HG03196 (cell line): ENCODE measurements around the gene UVRAG.

Experiments used
- ATAC-seq: cut with Tn5 transposase; IDR thresholded peaks from one replicate; pipeline ENCODE4 v1.9.1; 2021; ENCODE audit not compliant: unreplicated experiment

UVRAG gene

GRCh38 chr11:75783416-75784084 lies 31.5 kb upstream of the UVRAG start:
- ATAC-seq = no peak

GRCh38 chr11:75784085-75784478 lies 30.9 kb upstream of the UVRAG start:
- ATAC-seq = no peak

DNA sequence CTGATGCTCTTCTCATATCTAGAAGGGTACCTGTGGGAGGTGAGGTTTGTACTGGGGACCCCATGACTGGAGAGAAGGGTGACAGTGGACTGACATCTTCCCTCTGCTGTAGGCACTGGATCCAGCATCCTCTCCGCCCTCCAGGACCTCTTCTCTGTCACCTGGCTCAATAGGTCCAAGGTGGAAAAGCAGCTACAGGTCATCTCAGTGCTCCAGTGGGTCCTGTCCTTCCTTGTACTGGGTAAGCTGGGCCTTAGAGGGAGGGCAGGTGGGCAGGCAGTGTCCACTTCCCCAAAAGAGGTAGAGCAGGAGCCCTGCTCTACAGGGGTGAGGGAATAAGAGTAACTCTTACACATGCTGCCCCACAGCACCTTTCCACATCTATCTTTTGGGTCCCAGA lies 30.5 kb upstream of the UVRAG start:
- no peak for ATAC-seq

- no peak for ATAC-seq
These were observed 29.8 kb upstream of the UVRAG start for GRCh38 chr11:75785187-75785586.

GRCh38 chr11:75786101-75786736 lies 28.8 kb upstream of the UVRAG start:
- no peak for ATAC-seq

DNA sequence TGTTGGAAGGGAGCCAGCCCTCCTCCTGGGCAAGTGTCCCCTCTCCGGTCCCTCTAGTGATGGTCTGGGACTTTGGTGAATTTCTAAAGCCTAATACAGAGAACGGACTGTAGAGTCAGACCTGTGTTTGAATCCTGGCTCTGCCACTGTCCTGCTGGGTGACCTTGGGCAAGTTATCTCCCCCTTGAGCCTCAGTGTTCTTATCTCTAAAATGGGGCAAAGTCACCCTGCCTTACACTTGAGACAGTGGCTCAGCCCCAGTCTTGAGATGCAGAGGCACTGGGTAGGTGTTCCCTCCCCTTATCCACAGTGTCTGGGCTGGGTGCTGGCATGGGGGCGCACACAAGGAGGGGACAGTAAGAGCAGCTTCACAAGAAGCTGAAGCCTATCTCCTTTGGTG lies 25.5 kb upstream of the UVRAG start:
- no peak for ATAC-seq

DNA sequence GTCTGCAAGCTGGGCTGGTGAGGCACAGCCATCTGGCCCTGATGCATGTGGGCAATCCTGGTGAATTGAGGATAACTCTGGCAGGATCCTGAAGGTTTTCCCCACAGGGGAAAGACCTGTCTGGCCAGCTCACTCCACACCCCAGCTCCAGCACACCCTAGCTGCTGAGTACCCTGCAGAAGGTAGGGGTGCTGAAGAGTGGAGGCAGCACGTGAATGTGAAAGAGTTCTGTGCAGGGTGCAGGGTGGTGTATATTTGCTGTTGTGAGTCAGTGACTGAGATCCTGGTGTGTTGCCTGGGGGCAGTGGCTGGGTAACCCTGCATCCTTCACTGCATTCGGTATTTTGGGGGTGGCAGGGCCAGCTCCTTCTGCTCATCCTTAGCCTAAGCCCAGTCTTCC lies 24.0 kb upstream of the UVRAG start:
- no peak for ATAC-seq

DNA sequence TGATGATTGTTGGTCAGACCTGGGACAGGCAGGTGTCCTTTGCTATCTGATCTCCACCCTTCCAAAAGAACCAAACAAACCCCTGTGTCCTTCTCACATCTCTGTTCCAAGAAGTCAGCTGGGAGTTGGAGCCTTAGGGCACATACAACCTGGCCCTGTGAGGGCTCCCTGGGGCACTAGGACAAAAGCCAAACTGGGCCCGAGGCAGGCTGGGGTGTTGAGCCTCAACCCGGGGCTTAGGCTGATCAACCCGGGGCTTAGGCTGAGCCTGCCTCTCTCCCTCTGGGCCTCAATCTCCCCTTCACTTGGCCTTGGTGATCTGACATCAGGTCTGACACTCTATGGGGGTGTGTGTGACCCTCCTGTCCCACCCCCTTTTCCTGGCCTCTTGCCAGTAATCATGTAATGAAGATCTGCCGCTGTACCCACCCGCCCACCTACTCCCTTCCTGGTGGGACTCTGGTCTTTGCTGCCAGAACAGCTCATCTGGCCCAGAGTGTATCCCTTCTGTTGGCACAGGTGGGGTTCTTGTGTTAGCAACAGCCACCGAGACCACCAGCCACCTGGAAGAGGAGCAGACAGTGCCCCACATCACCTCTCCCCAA lies 22.8 kb upstream of the UVRAG start:
- ATAC-seq = no peak

- no peak for ATAC-seq
These were observed 21.8 kb upstream of the UVRAG start for GRCh38 chr11:75792997-75793800.

DNA sequence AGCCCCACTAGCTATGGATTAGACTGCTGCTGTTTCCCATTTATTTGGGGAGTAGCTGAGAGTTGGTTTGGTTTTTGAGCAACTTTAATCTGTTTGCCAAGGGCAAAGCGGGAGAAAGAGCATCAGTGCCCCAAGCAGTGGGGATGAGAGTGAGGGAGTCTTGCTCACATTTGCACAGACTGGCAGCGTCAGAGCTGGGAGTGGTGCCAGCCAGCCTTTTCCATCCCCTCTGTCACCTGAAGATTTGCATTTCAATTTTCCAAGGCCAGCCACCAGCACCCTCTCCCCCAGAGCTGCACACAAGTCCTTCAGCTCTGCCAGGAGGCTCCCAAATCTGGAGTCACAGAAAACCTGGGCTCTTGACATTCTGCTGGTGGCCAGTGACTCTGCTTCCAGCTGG lies 21.0 kb upstream of the UVRAG start:
- no peak for ATAC-seq

- ATAC-seq = no peak
These were observed 19.5 kb upstream of the UVRAG start for GRCh38 chr11:75795276-75796090.

- ATAC-seq = no peak
These were observed 18.9 kb upstream of the UVRAG start for GRCh38 chr11:75796091-75796435.

DNA sequence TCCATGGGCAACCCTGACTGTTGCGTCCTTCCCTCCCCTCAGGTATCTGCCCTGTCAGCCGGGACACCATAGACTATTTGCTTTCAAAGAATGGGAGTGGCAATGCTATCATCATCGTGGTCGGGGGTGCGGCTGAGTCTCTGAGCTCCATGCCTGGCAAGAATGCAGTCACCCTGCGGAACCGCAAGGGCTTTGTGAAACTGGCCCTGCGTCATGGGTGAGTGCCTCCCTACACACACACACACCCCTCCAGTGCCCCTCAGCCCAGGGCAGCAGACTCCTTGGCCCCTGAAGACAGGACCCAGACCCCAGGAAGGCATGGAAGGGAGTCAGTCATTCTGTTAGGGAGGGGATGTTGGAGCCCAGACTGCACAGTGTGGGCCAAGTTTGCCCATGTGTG lies 17.9 kb upstream of the UVRAG start:
- ATAC-seq = no peak

- ATAC-seq = no peak
These were observed 17.2 kb upstream of the UVRAG start for GRCh38 chr11:75797792-75798191.

DNA sequence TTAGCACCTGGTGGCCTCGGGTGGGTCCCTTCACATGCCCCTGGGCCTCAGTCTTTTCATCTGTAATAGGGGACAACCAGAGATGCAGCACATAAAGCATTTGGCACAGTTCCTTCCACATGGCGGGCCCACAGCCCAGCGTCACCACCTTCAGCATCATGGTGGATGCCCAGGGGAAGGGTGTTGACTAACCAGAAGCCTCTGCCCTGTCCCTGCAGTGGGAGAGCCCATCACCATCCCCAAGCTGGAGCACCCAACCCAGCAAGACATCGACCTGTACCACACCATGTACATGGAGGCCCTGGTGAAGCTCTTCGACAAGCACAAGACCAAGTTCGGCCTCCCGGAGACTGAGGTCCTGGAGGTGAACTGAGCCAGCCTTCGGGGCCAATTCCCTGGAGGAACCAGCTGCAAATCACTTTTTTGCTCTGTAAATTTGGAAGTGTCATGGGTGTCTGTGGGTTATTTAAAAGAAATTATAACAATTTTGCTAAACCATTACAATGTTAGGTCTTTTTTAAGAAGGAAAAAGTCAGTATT lies 14.8 kb upstream of the UVRAG start:
- ATAC-seq = no peak

- ATAC-seq = no peak
These were observed 14.2 kb upstream of the UVRAG start for GRCh38 chr11:75800728-75801361.

- ATAC-seq = no peak
These were observed 13.5 kb upstream of the UVRAG start for GRCh38 chr11:75801362-75802020.

- no peak for ATAC-seq
These were observed 12.7 kb upstream of the UVRAG start for GRCh38 chr11:75802021-75802912.
